GM12891 (cell line): ENCODE measurements around the gene SLC27A3.

Source experiments
- POLR2A ChIP-seq: IDR thresholded peaks from 2 replicates; pipeline ENCODE4 v1.6.1; 2011; ENCODE audit warnings: low read depth, low read length, control low read depth
- SPI1 ChIP-seq: IDR thresholded peaks from 2 replicates; pipeline ENCODE4 v1.6.1; 2011; ENCODE audit warnings: low read depth, low read length, control low read depth

DNA sequence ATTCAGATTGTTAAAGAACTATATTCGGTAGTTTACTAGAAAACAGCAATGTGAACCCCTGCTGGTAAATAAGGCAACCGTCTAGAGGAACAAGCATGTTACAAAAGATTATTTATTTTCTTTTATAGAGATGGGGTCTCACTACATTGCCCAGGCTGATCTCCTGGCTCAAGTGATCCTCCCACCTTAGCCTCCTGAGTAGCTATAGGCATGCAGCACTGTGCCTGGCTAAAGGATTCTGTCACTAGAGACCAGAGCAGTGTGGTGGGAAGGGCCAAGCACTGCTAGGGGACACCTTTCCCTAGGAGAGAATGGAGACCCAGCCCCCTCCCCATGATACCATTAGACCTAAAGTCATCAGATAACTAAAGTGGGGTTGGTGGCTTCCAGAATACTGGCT, 28.9 kb downstream of the SLC27A3 start:
- TF ChIP-seq SPI1 (no peak), POLR2A (no peak)
